Glutamatergic neuron (in vitro differentiated cells): Measurements from ENCODE around the gene WDR48. TPM values are rescaled to one million over a fixed set of nuclear protein-coding genes. Genes with fewer than 3 reads are reported as not detected.

Experiments used
- DNase-seq: peaks from one replicate; pipeline ENCODE4 v3.0.0; 2022
- H3K27ac Mint-ChIP-seq: one replicate; pipeline ENCODE4 v1.8.0; 2020; ENCODE audit warnings: mild to moderate bottlenecking, mixed read lengths, inconsistent platforms; ENCODE audit not compliant: unreplicated experiment
- H3K27me3 Mint-ChIP-seq: one replicate; pipeline ENCODE4 v1.8.0; 2020; ENCODE audit warnings: mild to moderate bottlenecking, moderate library complexity, mixed read lengths, inconsistent platforms; ENCODE audit not compliant: unreplicated experiment
- H3K36me3 Mint-ChIP-seq: one replicate; pipeline ENCODE4 v1.8.0; 2020; ENCODE audit warnings: mild to moderate bottlenecking, mixed read lengths, inconsistent platforms; ENCODE audit not compliant: unreplicated experiment
- H3K4me1 Mint-ChIP-seq: one replicate; pipeline ENCODE4 v1.8.0; 2020; ENCODE audit warnings: mild to moderate bottlenecking, low read depth, mixed read lengths, inconsistent platforms; ENCODE audit not compliant: unreplicated experiment
- H3K4me3 Mint-ChIP-seq: one replicate; pipeline ENCODE4 v1.8.0; 2020; ENCODE audit warnings: mild to moderate bottlenecking, mixed read lengths, inconsistent platforms; ENCODE audit not compliant: unreplicated experiment
- H3K9me3 Mint-ChIP-seq: one replicate; pipeline ENCODE4 v1.8.0; 2020; ENCODE audit warnings: mild to moderate bottlenecking, moderate library complexity, mixed read lengths, inconsistent platforms; ENCODE audit not compliant: unreplicated experiment
- total RNA-seq: library from RNA; stranded (reverse); fragmentation: NEBNext Ultra II Directional; extraction: Animal tissue kit (Norgen Biotek cat#: 25700); gene quantifications from one replicate; pipeline ENCODE4 v1.2.1, GENCODE V29; 2021; ENCODE audit not compliant: unreplicated experiment
- TF ChIP-seq, protein P1 (sequence below): fragments of 200-600 bp; sonication (generic); IDR thresholded peaks from one replicate; pipeline ENCODE4 v1.5.0; 2021; ENCODE audit not compliant: partially characterized antibody, unreplicated experiment

Gene WDR48
- total RNA-seq, 1 donor from 2014 or later: 64.3 TPM

DNA sequence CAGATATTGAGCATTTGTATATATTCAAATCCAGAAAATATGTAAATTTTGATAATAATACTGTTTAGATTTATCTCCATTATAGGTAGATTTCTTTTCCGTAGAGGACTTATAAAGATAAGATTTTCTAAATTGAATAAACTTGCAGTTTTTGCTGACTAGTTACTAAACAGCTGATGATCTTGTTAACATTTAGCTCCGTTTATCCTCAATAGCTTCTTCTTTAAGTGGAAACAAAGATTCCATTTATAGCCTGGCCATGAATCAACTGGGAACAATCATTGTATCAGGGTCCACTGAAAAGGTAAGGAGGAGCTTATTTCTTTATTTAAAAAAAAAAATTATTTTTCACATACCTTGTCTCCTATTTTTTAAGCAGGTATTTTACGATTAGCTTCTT, 16.7 kb downstream of the WDR48 start:
- Mint-ChIP-seq H3K4me1 (no peaks in the 10 kb centered on the region), H3K4me3 (no peak overlapping the region), H3K27me3 (no peaks in the 10 kb centered on the region), H3K9me3 (no peaks in the 10 kb centered on the region), H3K27ac (no peak overlapping the region), H3K36me3 (no peaks in the 10 kb centered on the region)
- TF ChIP-seq, protein P1, sequence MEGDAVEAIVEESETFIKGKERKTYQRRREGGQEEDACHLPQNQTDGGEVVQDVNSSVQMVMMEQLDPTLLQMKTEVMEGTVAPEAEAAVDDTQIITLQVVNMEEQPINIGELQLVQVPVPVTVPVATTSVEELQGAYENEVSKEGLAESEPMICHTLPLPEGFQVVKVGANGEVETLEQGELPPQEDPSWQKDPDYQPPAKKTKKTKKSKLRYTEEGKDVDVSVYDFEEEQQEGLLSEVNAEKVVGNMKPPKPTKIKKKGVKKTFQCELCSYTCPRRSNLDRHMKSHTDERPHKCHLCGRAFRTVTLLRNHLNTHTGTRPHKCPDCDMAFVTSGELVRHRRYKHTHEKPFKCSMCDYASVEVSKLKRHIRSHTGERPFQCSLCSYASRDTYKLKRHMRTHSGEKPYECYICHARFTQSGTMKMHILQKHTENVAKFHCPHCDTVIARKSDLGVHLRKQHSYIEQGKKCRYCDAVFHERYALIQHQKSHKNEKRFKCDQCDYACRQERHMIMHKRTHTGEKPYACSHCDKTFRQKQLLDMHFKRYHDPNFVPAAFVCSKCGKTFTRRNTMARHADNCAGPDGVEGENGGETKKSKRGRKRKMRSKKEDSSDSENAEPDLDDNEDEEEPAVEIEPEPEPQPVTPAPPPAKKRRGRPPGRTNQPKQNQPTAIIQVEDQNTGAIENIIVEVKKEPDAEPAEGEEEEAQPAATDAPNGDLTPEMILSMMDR: no peak
- no peak for DNase-seq

DNA sequence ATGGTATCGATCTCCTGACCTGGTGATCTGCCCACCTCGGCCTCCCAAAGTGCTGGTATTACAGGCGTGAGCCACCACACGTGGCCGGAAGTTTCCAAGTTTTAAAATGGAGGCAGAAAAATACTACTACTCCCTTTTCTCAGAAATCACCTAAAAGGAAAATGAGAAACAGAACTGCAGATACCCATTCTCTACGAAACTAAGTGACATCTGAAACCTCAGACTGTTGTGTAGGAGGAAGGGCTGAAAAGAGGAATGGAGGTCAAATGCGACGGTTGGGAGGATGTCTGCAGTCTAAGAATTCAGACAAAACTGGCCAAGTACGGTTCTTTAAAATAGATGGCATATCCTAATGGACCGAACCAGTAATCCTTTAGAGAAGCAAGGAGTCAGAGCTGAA, 24.1 kb downstream of the WDR48 start:
- Mint-ChIP-seq H3K9me3 (no peaks in the 10 kb centered on the region), H3K4me3 (no peak overlapping the region), H3K27ac (no peak overlapping the region), H3K4me1 (no peaks in the 10 kb centered on the region), H3K36me3 (peaks cover 8% of the 10 kb centered on the region), H3K27me3 (no peaks in the 10 kb centered on the region)
- TF ChIP-seq, protein P1: no peak
- no peak for DNase-seq

DNA sequence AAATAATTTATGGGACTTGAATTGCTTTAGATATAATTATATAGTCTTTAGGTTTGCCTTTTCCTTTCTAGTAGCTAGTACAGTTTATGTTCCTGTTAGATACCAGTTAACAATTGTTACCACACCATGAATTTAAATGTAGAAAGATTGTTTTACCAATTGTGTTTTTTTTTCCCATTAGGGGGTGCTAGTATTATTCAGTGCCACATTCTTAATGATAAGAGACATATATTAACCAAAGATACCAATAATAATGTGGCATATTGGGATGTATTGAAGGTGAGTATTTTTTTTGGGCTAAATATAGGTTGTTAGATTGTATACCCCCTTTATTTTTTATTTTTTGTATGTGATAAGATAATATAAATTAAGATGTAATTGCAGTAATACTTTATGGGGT, 27.7 kb downstream of the WDR48 start:
- H3K4me1 Mint-ChIP-seq: no peaks in the 10 kb centered on the region

DNA sequence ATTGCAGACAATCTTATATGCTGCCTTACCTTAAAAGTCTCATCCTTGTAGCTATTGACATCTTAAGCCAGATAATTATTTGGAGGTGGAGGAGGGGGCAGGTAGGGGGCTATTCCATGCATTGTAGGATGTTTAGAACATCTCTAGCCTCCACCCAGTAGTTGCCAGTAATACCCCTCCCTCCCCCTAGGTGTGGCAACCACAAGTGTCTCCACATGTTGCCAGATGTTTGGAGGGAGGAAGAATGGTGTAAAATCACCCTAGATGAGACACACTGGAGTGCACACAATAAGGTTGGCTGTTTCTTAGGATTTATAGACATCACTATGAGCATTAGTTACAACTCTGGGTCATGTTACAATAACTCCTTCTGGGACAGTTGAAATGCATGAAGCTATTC, 28.2 kb downstream of the WDR48 start:
- no peak for DNase-seq
- H3K27me3 Mint-ChIP-seq: no peaks in the 10 kb centered on the region
- no peak overlapping the region for H3K27ac Mint-ChIP-seq
- TF ChIP-seq, protein P1: no peak
- H3K9me3 Mint-ChIP-seq: no peaks in the 10 kb centered on the region
- H3K4me1 Mint-ChIP-seq: no peaks in the 10 kb centered on the region
- peaks cover 5% of the 10 kb centered on the region for H3K36me3 Mint-ChIP-seq
- H3K4me3 Mint-ChIP-seq: no peak overlapping the region

More for the DNA sequence above, 27.7 kb downstream of the WDR48 start:
- no peaks in the 10 kb centered on the region for H3K27me3 Mint-ChIP-seq
- H3K27ac Mint-ChIP-seq: no peak overlapping the region
- TF ChIP-seq, protein P1: no peak
- H3K36me3 Mint-ChIP-seq: peaks cover 8% of the 10 kb centered on the region
- H3K4me3 Mint-ChIP-seq: no peak overlapping the region
- no peak for DNase-seq
- H3K9me3 Mint-ChIP-seq: no peaks in the 10 kb centered on the region

DNA sequence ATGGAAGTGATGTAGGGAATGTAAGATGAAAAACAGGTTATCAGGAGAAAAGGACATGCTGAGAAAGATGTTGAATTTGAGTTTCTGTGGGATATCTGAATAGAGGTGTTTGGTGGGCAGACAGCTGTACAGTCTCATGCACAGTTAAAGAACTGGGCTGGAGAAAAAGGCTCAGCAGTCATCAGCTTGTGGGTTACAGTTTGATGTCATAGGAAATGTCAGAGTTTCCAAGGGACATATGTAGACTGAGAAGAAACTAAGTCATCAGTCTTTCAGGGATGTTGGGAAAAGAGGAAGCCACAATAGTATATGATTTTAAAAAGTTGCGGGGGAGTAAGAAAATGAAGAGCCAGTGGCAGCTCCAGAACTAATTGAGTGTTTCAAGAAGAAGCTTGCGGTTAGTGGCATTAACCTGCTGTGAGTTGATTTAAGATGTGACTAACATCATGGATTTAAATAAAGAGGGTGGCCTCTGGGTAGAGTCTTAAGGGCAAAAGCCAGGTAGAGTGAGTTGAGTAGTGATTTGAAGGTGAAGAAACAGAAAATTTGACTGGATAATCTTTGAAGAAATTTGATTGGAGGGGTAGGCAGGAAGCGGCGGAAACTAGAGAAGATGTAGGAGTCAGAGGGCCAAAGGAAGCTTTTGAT, 31.0 kb downstream of the WDR48 start:
- no peaks in the 10 kb centered on the region for H3K36me3 Mint-ChIP-seq
- H3K27ac Mint-ChIP-seq: no peak overlapping the region
- no peaks in the 10 kb centered on the region for H3K4me1 Mint-ChIP-seq
- DNase-seq: no peak
- no peaks in the 10 kb centered on the region for H3K9me3 Mint-ChIP-seq
- no peak overlapping the region for H3K4me3 Mint-ChIP-seq
- no peaks in the 10 kb centered on the region for H3K27me3 Mint-ChIP-seq
- TF ChIP-seq, protein P1: no peak
